K562 (cell line): Measurements from ENCODE around the gene KIF15. TPM values are rescaled to one million over a fixed set of nuclear protein-coding genes. Genes with fewer than 3 reads are reported as not detected.
A peak's percentile ranks its signal among the peaks of the same experiment; 100 is the strongest.

Experiments used
- ETV5 ChIP-seq: sonication (generic); formaldehyde crosslinking; IDR thresholded peaks from 2 replicates; pipeline ENCODE4 v1.4.0; 2020; ENCODE audit warnings: low read depth, mild to moderate bottlenecking, missing genetic modification reagents
- KLF1 ChIP-seq: fragments of 450-650 bp; IDR thresholded peaks from 2 replicates; pipeline ENCODE4 v1.6.1; 2016; ENCODE audit warnings: missing genetic modification characterization, missing compliant biosample characterization
- MBD2 ChIP-seq: sonication (generic); IDR thresholded peaks from 2 replicates; pipeline ENCODE4 v1.6.1; 2016; ENCODE audit warnings: low read depth, borderline replicate concordance
- MEIS2 ChIP-seq: fragments of 450-650 bp; IDR thresholded peaks from 2 replicates; pipeline ENCODE4 v1.6.1; 2014; ENCODE audit warnings: mild to moderate bottlenecking; ENCODE audit not compliant: partially characterized antibody
- NCOA1 ChIP-seq: fragments of 450-650 bp; IDR thresholded peaks from 2 replicates; pipeline ENCODE4 v1.6.1; 2016; ENCODE audit warnings: low read depth
- RUNX1 ChIP-seq: sonication (generic); IDR thresholded peaks from 2 replicates; pipeline ENCODE4 v1.6.1; 2016; ENCODE audit warnings: antibody characterized with exemption, low read depth
- TGIF2 ChIP-seq: sonication (generic); formaldehyde crosslinking; IDR thresholded peaks from 2 replicates; pipeline ENCODE4 v1.8.1; 2022; ENCODE audit warnings: mild to moderate bottlenecking, missing genetic modification reagents, moderate library complexity
- XRCC4 ChIP-seq: IDR thresholded peaks from one replicate; pipeline ENCODE4 v1.6.1; 2011; ENCODE audit not compliant: insufficient read depth, insufficient read length; ENCODE audit errors: extremely low read depth
- YBX1 ChIP-seq: fragments of 450-650 bp; IDR thresholded peaks from 2 replicates; pipeline ENCODE4 v1.7.1; 2016; ENCODE audit warnings: mild to moderate bottlenecking
- ZNF239 ChIP-seq: fragments of 250-450 bp; sonication (Bioruptor Pico); IDR thresholded peaks from 2 replicates; pipeline ENCODE4 v1.4.0; 2020; ENCODE audit warnings: mild to moderate bottlenecking
- ZNF785 ChIP-seq: fragments of 250-450 bp; sonication (Bioruptor Pico); IDR thresholded peaks from 2 replicates; pipeline ENCODE4 v1.4.0; 2020; ENCODE audit warnings: mild to moderate bottlenecking
- polyA plus RNA-seq, 8 experiments: library from polyadenylated mRNA; depleted of rRNA in 4 of 8; stranded (reverse) in 5 of 8; unstranded in 3 of 8; fragments of >200 nt; fragmentation: Nextera tagmentation in 2 of 8; fragmentation: Illumina TruSeq in 1 of 8; extraction: Ambion mirVana in 2 of 8; extraction: Trizol in 1 of 8; gene quantifications; 2 replicates each; pipeline versions ENCODE4 v1.2.1 to v1.2.3, GENCODE V29; 2011 to 2014; ENCODE audit warnings: inconsistent platforms in 1 of 8, missing spikeins in 1 of 8
- total RNA-seq, 7 experiments: library from RNA; depleted of rRNA in 6 of 7; stranded (reverse); fragments of >200 nt in 6 of 7; fragmentation: Illumina TruSeq in 2 of 7; extraction: Trizol in 2 of 7; gene quantifications; 2 replicates each; pipeline versions ENCODE4 v1.2.1 to v1.2.3, GENCODE V29; 2011 to 2021; ENCODE audit warnings: low replicate concordance in 1 of 7
- TF ChIP-seq, protein P1 (sequence below): fragments of 250-450 bp; sonication (Bioruptor Pico); IDR thresholded peaks from 2 replicates; pipeline ENCODE4 v1.4.0; 2020; ENCODE audit warnings: mild to moderate bottlenecking, moderate library complexity
- TF ChIP-seq, protein P2 (sequence below), 2 experiments: fragments of 450-650 bp in 1 of 2; sonication (generic) in 1 of 2; formaldehyde crosslinking in 1 of 2; IDR thresholded peaks in 1 of 2; conservative IDR thresholded peaks in 1 of 2; 2 replicates each; pipeline versions ENCODE4 v1.6.1 to v1.8.1; 2016 to 2023; ENCODE audit warnings: mild to moderate bottlenecking in 2 of 2, moderate library complexity in 2 of 2, inconsistent platforms in 1 of 2, missing genetic modification reagents in 1 of 2
- TF ChIP-seq, protein P3 (sequence below): sonication (generic); formaldehyde crosslinking; IDR thresholded peaks from 2 replicates; pipeline ENCODE4 v1.8.0; 2022; ENCODE audit warnings: mild to moderate bottlenecking, missing genetic modification reagents
- TF ChIP-seq, protein P4 (sequence below): fragments of 250-450 bp; sonication (Bioruptor Pico); IDR thresholded peaks from 2 replicates; pipeline ENCODE4 v1.4.0; 2020; ENCODE audit warnings: mild to moderate bottlenecking, moderate library complexity, borderline replicate concordance
- TF ChIP-seq, protein P5 (sequence below): fragments of 450-650 bp; IDR thresholded peaks from 2 replicates; pipeline ENCODE4 v1.6.1; 2017; ENCODE audit warnings: antibody characterized with exemption, mild to moderate bottlenecking

KIF15 gene
- total and polyA plus RNA-seq, 9 of the 15 experiments (the other 6 are each of a cell fraction or from before 2014, with no cell fraction given): 9.0 to 45.9 (median 26.0) TPM

DNA sequence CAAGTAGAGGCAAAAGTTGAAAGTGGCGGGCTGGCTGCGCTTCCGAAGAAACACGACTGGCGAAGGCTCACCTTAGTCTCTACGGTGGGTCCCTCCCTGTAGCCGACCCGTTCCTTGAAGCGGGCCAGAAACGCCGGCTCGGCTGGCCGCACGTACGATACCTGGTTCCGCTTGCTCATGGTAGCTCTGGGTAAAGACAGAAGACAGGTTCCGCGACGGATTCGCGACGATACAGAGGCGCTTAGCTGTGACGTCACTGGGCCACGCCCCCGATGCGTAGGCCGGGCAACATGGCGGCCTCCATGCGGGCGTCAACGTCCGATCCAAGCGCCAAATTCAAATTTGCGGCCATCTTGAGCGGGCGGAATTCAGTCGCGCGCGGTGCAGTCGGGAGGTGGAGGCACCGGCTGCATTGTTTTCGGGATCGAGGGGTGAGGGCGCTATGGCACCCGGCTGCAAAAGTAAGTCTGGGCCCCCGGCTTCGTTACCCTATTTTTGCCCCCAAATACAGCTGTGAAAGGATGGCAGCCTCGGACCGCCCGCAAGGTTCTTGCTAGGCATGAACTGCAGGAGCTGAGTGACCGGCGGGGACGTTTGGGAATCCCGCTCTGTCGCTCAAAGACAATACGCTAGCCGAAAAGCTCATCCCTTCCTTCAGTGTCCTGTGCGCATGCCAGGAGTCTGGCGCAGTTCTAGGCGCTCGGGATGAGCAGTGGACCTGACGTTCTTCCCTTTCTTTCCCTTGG is at the start of gene KIF15, which contains the start of gene KIAA1143 (continued):
- TF ChIP-seq, protein P1, sequence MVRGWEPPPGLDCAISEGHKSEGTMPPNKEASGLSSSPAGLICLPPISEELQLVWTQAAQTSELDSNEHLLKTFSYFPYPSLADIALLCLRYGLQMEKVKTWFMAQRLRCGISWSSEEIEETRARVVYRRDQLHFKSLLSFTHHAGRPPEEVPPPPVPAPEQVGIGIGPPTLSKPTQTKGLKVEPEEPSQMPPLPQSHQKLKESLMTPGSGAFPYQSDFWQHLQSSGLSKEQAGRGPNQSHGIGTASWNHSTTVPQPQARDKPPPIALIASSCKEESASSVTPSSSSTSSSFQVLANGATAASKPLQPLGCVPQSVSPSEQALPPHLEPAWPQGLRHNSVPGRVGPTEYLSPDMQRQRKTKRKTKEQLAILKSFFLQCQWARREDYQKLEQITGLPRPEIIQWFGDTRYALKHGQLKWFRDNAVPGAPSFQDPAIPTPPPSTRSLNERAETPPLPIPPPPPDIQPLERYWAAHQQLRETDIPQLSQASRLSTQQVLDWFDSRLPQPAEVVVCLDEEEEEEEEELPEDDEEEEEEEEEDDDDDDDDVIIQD: no peak; the same call in 1 of the 2 replicates
- 0 out of 2 replicates have a peak, but pooled peaks have one; percentile 28 for TF ChIP-seq ZNF239 (CRISPR knock-in tag)
- TF ChIP-seq KLF1 (tag): peak; percentile 55; the same call in 1 of the 2 replicates
- TF ChIP-seq TGIF2 (CRISPR knock-in tag): peak; percentile 96; the same call in 1 of the 2 replicates
- no peak for TF ChIP-seq MEIS2
- TF ChIP-seq, protein P2, sequence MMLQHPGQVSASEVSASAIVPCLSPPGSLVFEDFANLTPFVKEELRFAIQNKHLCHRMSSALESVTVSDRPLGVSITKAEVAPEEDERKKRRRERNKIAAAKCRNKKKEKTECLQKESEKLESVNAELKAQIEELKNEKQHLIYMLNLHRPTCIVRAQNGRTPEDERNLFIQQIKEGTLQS (IDR thresholded peaks at IDR 0.05): peak; percentile 93
- TF ChIP-seq, protein P2 (CRISPR knock-in tag; conservative IDR thresholded peaks at IDR 0.05): no peak; the same call in 1 of the 2 replicates
- no peak for TF ChIP-seq ZNF785 (CRISPR knock-in tag)
- TF ChIP-seq YBX1: no peak
- TF ChIP-seq, protein P3, sequence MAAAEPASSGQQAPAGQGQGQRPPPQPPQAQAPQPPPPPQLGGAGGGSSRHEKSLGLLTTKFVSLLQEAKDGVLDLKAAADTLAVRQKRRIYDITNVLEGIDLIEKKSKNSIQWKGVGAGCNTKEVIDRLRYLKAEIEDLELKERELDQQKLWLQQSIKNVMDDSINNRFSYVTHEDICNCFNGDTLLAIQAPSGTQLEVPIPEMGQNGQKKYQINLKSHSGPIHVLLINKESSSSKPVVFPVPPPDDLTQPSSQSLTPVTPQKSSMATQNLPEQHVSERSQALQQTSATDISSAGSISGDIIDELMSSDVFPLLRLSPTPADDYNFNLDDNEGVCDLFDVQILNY (CRISPR knock-in tag): peak; percentile 91
- TF ChIP-seq NCOA1: no peak; the same call in 1 of the 2 replicates
- TF ChIP-seq MBD2: peak; percentile 88
- peak; percentile 51; the same call in 1 of the 2 replicates for TF ChIP-seq ETV5 (CRISPR knock-in tag)
- peak; percentile 72; the same call in 1 of the 2 replicates for TF ChIP-seq RUNX1
- TF ChIP-seq XRCC4: no peak
- TF ChIP-seq, protein P4, sequence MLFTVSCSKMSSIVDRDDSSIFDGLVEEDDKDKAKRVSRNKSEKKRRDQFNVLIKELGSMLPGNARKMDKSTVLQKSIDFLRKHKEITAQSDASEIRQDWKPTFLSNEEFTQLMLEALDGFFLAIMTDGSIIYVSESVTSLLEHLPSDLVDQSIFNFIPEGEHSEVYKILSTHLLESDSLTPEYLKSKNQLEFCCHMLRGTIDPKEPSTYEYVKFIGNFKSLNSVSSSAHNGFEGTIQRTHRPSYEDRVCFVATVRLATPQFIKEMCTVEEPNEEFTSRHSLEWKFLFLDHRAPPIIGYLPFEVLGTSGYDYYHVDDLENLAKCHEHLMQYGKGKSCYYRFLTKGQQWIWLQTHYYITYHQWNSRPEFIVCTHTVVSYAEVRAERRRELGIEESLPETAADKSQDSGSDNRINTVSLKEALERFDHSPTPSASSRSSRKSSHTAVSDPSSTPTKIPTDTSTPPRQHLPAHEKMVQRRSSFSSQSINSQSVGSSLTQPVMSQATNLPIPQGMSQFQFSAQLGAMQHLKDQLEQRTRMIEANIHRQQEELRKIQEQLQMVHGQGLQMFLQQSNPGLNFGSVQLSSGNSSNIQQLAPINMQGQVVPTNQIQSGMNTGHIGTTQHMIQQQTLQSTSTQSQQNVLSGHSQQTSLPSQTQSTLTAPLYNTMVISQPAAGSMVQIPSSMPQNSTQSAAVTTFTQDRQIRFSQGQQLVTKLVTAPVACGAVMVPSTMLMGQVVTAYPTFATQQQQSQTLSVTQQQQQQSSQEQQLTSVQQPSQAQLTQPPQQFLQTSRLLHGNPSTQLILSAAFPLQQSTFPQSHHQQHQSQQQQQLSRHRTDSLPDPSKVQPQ: no peak
- TF ChIP-seq, protein P5, sequence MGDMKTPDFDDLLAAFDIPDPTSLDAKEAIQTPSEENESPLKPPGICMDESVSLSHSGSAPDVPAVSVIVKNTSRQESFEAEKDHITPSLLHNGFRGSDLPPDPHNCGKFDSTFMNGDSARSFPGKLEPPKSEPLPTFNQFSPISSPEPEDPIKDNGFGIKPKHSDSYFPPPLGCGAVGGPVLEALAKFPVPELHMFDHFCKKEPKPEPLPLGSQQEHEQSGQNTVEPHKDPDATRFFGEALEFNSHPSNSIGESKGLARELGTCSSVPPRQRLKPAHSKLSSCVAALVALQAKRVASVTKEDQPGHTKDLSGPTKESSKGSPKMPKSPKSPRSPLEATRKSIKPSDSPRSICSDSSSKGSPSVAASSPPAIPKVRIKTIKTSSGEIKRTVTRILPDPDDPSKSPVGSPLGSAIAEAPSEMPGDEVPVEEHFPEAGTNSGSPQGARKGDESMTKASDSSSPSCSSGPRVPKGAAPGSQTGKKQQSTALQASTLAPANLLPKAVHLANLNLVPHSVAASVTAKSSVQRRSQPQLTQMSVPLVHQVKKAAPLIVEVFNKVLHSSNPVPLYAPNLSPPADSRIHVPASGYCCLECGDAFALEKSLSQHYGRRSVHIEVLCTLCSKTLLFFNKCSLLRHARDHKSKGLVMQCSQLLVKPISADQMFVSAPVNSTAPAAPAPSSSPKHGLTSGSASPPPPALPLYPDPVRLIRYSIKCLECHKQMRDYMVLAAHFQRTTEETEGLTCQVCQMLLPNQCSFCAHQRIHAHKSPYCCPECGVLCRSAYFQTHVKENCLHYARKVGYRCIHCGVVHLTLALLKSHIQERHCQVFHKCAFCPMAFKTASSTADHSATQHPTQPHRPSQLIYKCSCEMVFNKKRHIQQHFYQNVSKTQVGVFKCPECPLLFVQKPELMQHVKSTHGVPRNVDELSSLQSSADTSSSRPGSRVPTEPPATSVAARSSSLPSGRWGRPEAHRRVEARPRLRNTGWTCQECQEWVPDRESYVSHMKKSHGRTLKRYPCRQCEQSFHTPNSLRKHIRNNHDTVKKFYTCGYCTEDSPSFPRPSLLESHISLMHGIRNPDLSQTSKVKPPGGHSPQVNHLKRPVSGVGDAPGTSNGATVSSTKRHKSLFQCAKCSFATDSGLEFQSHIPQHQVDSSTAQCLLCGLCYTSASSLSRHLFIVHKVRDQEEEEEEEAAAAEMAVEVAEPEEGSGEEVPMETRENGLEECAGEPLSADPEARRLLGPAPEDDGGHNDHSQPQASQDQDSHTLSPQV: 0 out of 2 replicates have a peak, but pooled peaks have one; percentile 31
